Spinal cord (tissue), 10 donors: ENCODE results near the gene KIAA0408. TPM values are rescaled to one million over a fixed set of nuclear protein-coding genes. Genes with fewer than 3 reads are reported as not detected.

Experiments used
- DNase-seq, 6 donors: peaks; one replicate each; pipeline versions ENCODE4 v3.0.0 to v3.0.0-alpha.2; 2013 to 2015; ENCODE audit warnings: low spot score in 6 of 6, low read depth in 4 of 6
- H3K27ac ChIP-seq: one replicate; pipeline ENCODE4 v1.5.1; 2013; ENCODE audit warnings: low read depth, low read length, control low read depth
- H3K27me3 ChIP-seq: one replicate; pipeline ENCODE4 v1.6.1; 2013; ENCODE audit warnings: low read length; ENCODE audit not compliant: control insufficient read depth, insufficient read depth
- H3K36me3 ChIP-seq: one replicate; pipeline ENCODE4 v1.6.1; 2013; ENCODE audit warnings: low read length; ENCODE audit not compliant: control insufficient read depth, insufficient read depth
- H3K4me1 ChIP-seq: one replicate; pipeline ENCODE4 v1.6.1; 2013; ENCODE audit warnings: low read length; ENCODE audit not compliant: control insufficient read depth, insufficient read depth
- H3K4me3 ChIP-seq: one replicate; pipeline ENCODE4 v1.5.1; 2013; ENCODE audit warnings: low read depth, low read length, control low read depth
- H3K9me3 ChIP-seq: one replicate; pipeline ENCODE4 v1.6.1; 2013; ENCODE audit warnings: low read length; ENCODE audit not compliant: control insufficient read depth, insufficient read depth
- WGBS: methylation state at CpG from one replicate; pipeline ENCODE4 v1.1.5; 2013; ENCODE audit warnings: missing lambda C conversion rate; ENCODE audit not compliant: insufficient coverage; 5-methylcytosine and 5-hydroxymethylcytosine counted together
- long read RNA-seq, 4 donors: transcript quantifications; one replicate each; lab custom pipeline, GENCODE V29; 2026
- polyA plus RNA-seq, 2 donors: library from polyadenylated mRNA; unstranded; fragments of 120-200 nt; gene quantifications; one replicate each; pipeline ENCODE4 v1.2.1, GENCODE V29; 2013; ENCODE audit not compliant: insufficient read length in 2 of 2
- total RNA-seq, 2 donors: library from RNA; depleted of rRNA in 1 of 2; stranded (reverse); fragments of 120-200 nt in 1 of 2; fragments of >200 nt in 1 of 2; gene quantifications; one replicate each; pipeline versions ENCODE4 v1.2.3 to v1.2.4, GENCODE V29; 2013 to 2014
- donor health status: healthy.

Gene KIAA0408
- total RNA-seq (10 to 100 TPM; 17.6 to 71.0 TPM), polyA plus RNA-seq (10 to 100 TPM; 60.2 to 93.6 TPM)
- long read RNA-seq, donor 1, full-length matches to known transcripts: 3 of 20 reads
- long read RNA-seq, donor 1, partial matches to known transcripts: 17 of 20 reads
- long read RNA-seq, donor 1, other reads (novel, unspliced or antisense): 0 of 20 reads
- long read RNA-seq, donor 2, partial matches to known transcripts: 0 of 3 reads
- long read RNA-seq, donor 2, other reads (novel, unspliced or antisense): 0 of 3 reads
- long read RNA-seq, donor 3, full-length matches to known transcripts: 2 of 2 reads
- long read RNA-seq, donor 3, partial matches to known transcripts: 0 of 2 reads
- long read RNA-seq, donor 3, other reads (novel, unspliced or antisense): 0 of 2 reads
- long read RNA-seq, donor 4, partial matches to known transcripts: 0 of 2 reads
- long read RNA-seq, donor 4, other reads (novel, unspliced or antisense): 0 of 2 reads

- no peak within 1 kb of the TSS for H3K4me3 ChIP-seq
- H3K4me1 ChIP-seq: no peaks in the 10 kb centered on the region
- no peaks in the 10 kb centered on the region for H3K9me3 ChIP-seq
- 13% methylated on average over 2 of the region's 4 CpGs for WGBS
- H3K27me3 ChIP-seq: no peaks in the 10 kb centered on the region
- no peaks in the 10 kb centered on the region for H3K36me3 ChIP-seq
- DNase-seq: peak in 2 of 6 donors; percentile 41 to 63
- peak within 1 kb of the TSS; percentile 50 for H3K27ac ChIP-seq
Measured at GRCh38 chr6:127459231-127459641, at the start of gene KIAA0408. TSS of gene KIAA0408 (minus strand) at chr6:127459389. CDS start at chr6:127453981, 5,408 bp downstream.

DNA sequence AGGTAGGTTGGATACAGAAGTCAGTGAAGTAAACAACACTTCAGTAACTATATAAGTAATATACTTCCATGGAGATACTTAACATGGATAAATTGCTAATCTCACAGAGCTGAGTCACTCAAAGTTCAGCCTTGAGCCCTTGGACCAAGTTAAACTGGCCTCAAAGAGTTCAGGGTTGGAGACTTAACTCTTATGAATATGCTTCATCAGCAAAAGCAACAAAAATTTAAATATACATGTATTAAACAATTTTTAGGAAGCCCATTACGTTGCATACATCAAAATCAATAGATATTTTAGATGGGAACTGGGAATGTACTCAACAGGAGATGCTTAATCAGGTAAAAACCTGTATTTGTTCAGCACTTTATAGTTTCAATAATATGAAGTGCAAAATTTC, 47.7 kb upstream of the KIAA0408 start:
- H3K4me3 ChIP-seq: no peak overlapping the region
- H3K4me1 ChIP-seq: no peaks in the 10 kb centered on the region
- H3K27me3 ChIP-seq: no peaks in the 10 kb centered on the region
- WGBS: no CpG with 5 or more reads among the region's 1 CpG
- H3K9me3 ChIP-seq: no peaks in the 10 kb centered on the region
- peaks cover 18% of the 10 kb centered on the region for H3K36me3 ChIP-seq
- no peak overlapping the region for H3K27ac ChIP-seq
- no peak for DNase-seq

- no CpG with 5 or more reads among the region's 3 CpGs for WGBS
- Histone ChIP-seq H3K4me1 (no peaks in the 10 kb centered on the region), H3K36me3 (peaks cover 10% of the 10 kb centered on the region), H3K27ac (no peak overlapping the region), H3K4me3 (no peak overlapping the region), H3K9me3 (no peaks in the 10 kb centered on the region), H3K27me3 (no peaks in the 10 kb centered on the region)
- peak in 1 of 6 donors; percentile 31 for DNase-seq
Measured at GRCh38 chr6:127503022-127503421, 43.8 kb upstream of the KIAA0408 start.

DNA sequence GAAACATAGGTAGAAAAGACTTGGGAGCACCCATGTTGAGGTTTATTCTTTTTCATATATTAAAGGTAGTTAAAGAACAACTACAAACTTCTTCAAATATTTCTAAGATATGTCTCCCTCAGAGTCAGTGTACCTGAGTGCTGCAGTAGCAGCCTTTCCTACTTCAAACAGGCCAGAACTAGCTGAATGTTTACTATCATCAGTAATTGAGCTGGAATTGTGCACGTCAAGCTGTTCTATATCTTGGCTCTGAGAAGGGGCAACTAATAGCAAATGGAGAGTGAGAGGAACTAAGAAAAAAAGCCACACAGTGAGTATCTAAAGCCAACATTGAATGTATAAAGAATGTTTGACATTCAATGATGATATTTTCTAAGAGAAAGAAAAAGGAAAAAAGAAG, 38.2 kb upstream of the KIAA0408 start:
- Histone ChIP-seq H3K36me3 (no peaks in the 10 kb centered on the region), H3K27me3 (no peaks in the 10 kb centered on the region), H3K4me1 (no peaks in the 10 kb centered on the region), H3K4me3 (no peak overlapping the region), H3K27ac (no peak overlapping the region), H3K9me3 (no peaks in the 10 kb centered on the region)
- DNase-seq: no peak
- no CpG with 5 or more reads among the region's 1 CpG for WGBS

- Histone ChIP-seq H3K27me3 (no peaks in the 10 kb centered on the region), H3K36me3 (no peaks in the 10 kb centered on the region), H3K9me3 (no peaks in the 10 kb centered on the region), H3K27ac (no peak overlapping the region), H3K4me1 (no peaks in the 10 kb centered on the region), H3K4me3 (no peak overlapping the region)
- DNase-seq: no peak
- no CpG with 5 or more reads among the region's 1 CpG for WGBS
Measured at GRCh38 chr6:127496471-127496870, 37.3 kb upstream of the KIAA0408 start.

DNA sequence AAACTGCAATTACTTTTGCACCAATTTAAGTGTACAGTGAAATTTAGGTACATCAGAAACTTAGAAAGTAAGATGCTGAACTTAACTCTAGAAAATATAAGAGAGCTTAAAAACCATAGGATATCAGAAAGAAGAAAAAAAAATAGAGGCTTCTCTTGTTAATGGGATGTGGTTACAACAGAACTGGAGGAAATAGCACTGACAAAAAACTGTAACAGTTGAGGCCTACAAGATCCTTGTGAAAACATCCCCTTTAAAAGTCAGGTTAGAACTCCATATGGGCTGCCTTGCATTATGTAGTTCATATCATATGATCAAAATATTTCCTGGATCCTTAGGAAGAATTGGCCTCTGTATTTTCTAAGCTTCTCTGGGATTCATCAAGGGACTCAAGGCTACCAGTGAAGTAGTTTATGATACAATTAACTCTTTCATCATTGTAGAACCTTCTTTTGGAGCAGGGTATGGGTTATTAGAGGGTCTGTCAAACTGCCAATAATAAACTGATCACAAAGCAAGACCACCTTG, 35.1 kb upstream of the KIAA0408 start:
- H3K27me3 ChIP-seq: no peaks in the 10 kb centered on the region
- no peaks in the 10 kb centered on the region for H3K4me1 ChIP-seq
- peaks cover 4% of the 10 kb centered on the region for H3K36me3 ChIP-seq
- H3K4me3 ChIP-seq: no peak overlapping the region
- H3K27ac ChIP-seq: no peak overlapping the region
- no peak for DNase-seq
- peaks cover 3% of the 10 kb centered on the region for H3K9me3 ChIP-seq

GRCh38 chr6:127489248-127489647, 30.1 kb upstream of the KIAA0408 start:
- H3K27ac ChIP-seq: no peak overlapping the region
- no peak for DNase-seq
- H3K27me3 ChIP-seq: no peaks in the 10 kb centered on the region
- H3K4me3 ChIP-seq: no peak overlapping the region
- no peaks in the 10 kb centered on the region for H3K4me1 ChIP-seq
- no CpG with 5 or more reads among the region's 1 CpG for WGBS
- H3K36me3 ChIP-seq: peaks cover 4% of the 10 kb centered on the region
- H3K9me3 ChIP-seq: peaks cover 3% of the 10 kb centered on the region

- H3K4me3 ChIP-seq: no peak overlapping the region
- no peaks in the 10 kb centered on the region for H3K4me1 ChIP-seq
- DNase-seq: no peak
- peaks cover 3% of the 10 kb centered on the region for H3K9me3 ChIP-seq
- peaks cover 4% of the 10 kb centered on the region for H3K36me3 ChIP-seq
- no peaks in the 10 kb centered on the region for H3K27me3 ChIP-seq
- WGBS: no CpG with 5 or more reads among the region's 3 CpGs
- H3K27ac ChIP-seq: no peak overlapping the region
Measured at GRCh38 chr6:127486934-127487333, 27.7 kb upstream of the KIAA0408 start.

DNA sequence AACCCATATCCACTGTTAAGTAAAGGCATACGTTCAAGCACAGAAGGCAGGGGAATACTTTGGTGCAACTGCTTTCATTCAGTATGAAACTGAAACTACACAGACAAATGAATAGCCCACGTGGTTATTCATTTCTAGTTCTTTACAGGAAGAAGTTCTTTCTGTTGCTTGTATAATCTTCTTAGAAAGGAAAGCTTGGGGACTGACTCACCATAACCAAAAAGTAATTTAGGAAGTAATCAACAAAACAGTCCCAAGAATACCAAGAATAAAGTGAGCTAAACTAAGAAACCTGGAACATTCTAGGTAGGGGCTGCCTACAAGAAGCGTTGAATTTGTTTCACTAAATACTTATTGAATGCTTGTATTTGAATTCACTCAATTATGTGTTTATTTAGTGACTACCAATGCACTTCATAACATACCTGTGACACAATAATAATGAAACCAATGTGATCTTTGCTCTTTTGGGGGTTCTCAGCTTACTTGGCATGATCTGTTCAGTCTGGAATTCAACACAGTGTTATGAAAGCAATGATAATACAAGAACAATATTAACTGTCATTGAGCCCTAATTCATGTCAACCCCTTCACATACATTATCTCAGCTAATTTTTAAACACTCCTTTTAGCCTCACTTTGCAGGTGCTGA, 25.1 kb upstream of the KIAA0408 start:
- WGBS: no CpG with 5 or more reads among the region's 3 CpGs
- no peak for DNase-seq
- H3K27ac ChIP-seq: no peak overlapping the region
- H3K4me3 ChIP-seq: no peak overlapping the region
- no peaks in the 10 kb centered on the region for H3K9me3 ChIP-seq
- no peaks in the 10 kb centered on the region for H3K36me3 ChIP-seq
- H3K27me3 ChIP-seq: no peaks in the 10 kb centered on the region
- no peaks in the 10 kb centered on the region for H3K4me1 ChIP-seq
